OCI-LY7 (cell line): ENCODE measurements around the gene CATSPERZ.

Experiments
- EZH2phosphoT487 ChIP-seq: fragments of 200-600 bp; sonication (generic); IDR thresholded peaks from 2 replicates; pipeline ENCODE4 v1.6.1; 2018; ENCODE audit warnings: low read depth, borderline replicate concordance, mild to moderate bottlenecking, mixed run types, antibody characterized with exemption, low read length, moderate library complexity, mixed read lengths
- TF ChIP-seq, protein P1 (sequence below): fragments of 200-600 bp; sonication (generic); conservative IDR thresholded peaks from 2 replicates; pipeline ENCODE4 v1.5.1; 2014; ENCODE audit warnings: mild to moderate bottlenecking, antibody characterized with exemption, low read length, moderate library complexity, mixed read lengths

DNA sequence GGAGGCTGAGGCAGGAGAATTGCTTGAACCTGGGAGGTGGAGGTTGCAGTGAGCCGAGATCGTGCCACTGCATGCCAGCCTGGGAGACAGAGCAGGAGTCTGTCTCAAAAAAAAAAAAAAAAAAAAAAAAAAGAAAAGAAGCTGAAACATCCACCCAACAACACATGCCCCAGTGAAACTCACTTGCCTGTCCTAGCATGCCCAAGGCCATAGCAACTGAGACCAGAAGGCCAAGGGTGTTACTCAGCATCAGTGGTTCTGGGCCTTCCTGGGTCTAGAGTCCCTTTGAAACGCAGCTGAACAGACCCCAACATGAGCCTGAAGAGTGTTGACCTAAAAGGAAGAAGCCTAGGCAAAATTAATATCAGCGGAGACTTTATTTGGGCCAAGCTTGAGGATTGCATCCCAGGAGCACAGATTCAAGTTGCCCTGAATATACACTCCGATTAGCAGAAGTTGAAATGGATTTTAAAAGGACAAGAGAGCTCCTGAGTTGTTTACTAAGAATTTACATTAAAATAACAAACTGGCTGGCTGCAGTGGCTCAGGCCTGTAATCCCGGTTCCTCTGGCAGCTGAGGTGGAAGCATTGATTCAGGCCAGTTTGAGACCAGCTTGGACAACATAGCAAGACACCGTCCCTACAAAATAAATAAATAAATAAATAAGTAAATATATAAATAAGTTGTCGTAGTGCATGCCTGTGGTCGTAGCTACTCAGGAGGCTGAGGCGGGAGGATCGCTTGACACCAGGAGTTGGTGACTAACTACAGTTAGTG, 24.7 kb downstream of the CATSPERZ start:
- TF ChIP-seq, protein P1, sequence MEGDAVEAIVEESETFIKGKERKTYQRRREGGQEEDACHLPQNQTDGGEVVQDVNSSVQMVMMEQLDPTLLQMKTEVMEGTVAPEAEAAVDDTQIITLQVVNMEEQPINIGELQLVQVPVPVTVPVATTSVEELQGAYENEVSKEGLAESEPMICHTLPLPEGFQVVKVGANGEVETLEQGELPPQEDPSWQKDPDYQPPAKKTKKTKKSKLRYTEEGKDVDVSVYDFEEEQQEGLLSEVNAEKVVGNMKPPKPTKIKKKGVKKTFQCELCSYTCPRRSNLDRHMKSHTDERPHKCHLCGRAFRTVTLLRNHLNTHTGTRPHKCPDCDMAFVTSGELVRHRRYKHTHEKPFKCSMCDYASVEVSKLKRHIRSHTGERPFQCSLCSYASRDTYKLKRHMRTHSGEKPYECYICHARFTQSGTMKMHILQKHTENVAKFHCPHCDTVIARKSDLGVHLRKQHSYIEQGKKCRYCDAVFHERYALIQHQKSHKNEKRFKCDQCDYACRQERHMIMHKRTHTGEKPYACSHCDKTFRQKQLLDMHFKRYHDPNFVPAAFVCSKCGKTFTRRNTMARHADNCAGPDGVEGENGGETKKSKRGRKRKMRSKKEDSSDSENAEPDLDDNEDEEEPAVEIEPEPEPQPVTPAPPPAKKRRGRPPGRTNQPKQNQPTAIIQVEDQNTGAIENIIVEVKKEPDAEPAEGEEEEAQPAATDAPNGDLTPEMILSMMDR, result no peak
- TF ChIP-seq EZH2phosphoT487, result no peak
